IMR-90 (cell line): ENCODE data around the gene MYOM1. TPM values are rescaled to one million over a fixed set of nuclear protein-coding genes. Genes with fewer than 3 reads are reported as not detected.
"Not testable (repeated sequence)": the region's sequence is repeated elsewhere in the genome, so short reads cannot be mapped to it uniquely, and the experiment has no call there.

ENCODE experiments used
- ATAC-seq: fragments of 200-7000 bp; cut with Tn5 transposase; 2 replicates; pipeline ENCODE4 v1.9.1; 2020; ENCODE audit warnings: low read depth, mild to moderate bottlenecking, moderate library complexity
- BruUV-seq: library from RNA; stranded (reverse); fragments of 400-500 nt; replicated peaks from 2 replicates; lab custom pipeline; 2021; lab: Mats Ljungman, UMichigan
- CTCF ChIA-PET: fragments of 300-600 bp; formaldehyde crosslinking; extraction: SDS; loops from one replicate; lab custom pipeline; 2021; ENCODE audit warnings: antibody characterized with exemption; lab: Yijun Ruan, JAX
- POLR2A ChIA-PET: fragments of 300-600 bp; sonication (Branson Sonifier 250); formaldehyde crosslinking; loops from one replicate; lab custom pipeline; 2022; ENCODE audit warnings: antibody characterized with exemption; ENCODE audit not compliant: unreplicated experiment; lab: Charles Lee
- DNase-seq: peaks from one replicate; pipeline ENCODE4 v3.0.0; 2013
- H2AFZ ChIP-seq: replicated peaks from 2 replicates; pipeline ENCODE3; 2013; ENCODE audit warnings: low read length, mild to moderate bottlenecking; ENCODE audit not compliant: poor library complexity
- H2AK5ac ChIP-seq: 2 replicates; pipeline ENCODE4 v1.6.1; 2013; ENCODE audit warnings: low read depth, low read length, inconsistent platforms
- H2AK9ac ChIP-seq: replicated peaks from 2 replicates; pipeline ENCODE3; 2013; ENCODE audit warnings: mild to moderate bottlenecking, low read depth, low read length, moderate library complexity; ENCODE audit not compliant: poor library complexity
- H2BK120ac ChIP-seq: 2 replicates; pipeline ENCODE4 v1.6.1; 2013; ENCODE audit warnings: low read depth, low read length, inconsistent platforms
- H2BK15ac ChIP-seq: 3 replicates; pipeline ENCODE4 v1.6.1; 2013; ENCODE audit warnings: low read depth, low read length, inconsistent platforms
- H2BK20ac ChIP-seq: 2 replicates; pipeline ENCODE4 v1.6.1; 2013; ENCODE audit warnings: low read depth, mild to moderate bottlenecking, inconsistent platforms, low read length, moderate library complexity
- H2BK5ac ChIP-seq: 2 replicates; pipeline ENCODE4 v1.6.1; 2013; ENCODE audit warnings: mild to moderate bottlenecking, low read depth, low read length, inconsistent platforms; ENCODE audit not compliant: poor library complexity, severe bottlenecking
- H3K14ac ChIP-seq: replicated peaks from 2 replicates; pipeline ENCODE4 v1.6.1; 2013; ENCODE audit warnings: low read depth, low read length, inconsistent platforms
- H3K18ac ChIP-seq: 2 replicates; pipeline ENCODE4 v1.6.1; 2013; ENCODE audit warnings: low read depth, low read length, control low read depth
- H3K23ac ChIP-seq: 2 replicates; pipeline ENCODE4 v1.6.1; 2013; ENCODE audit warnings: low read depth, low read length, inconsistent platforms
- H3K27ac ChIP-seq: 2 replicates; pipeline ENCODE4 v1.5.1; 2013; ENCODE audit warnings: mild to moderate bottlenecking, control low read depth, low read length; ENCODE audit not compliant: insufficient read depth
- H3K27me3 ChIP-seq: 2 replicates; pipeline ENCODE4 v1.6.1; 2013; ENCODE audit warnings: low read length; ENCODE audit not compliant: control insufficient read depth, insufficient read depth
- H3K36me3 ChIP-seq: 2 replicates; pipeline ENCODE4 v1.6.1; 2013; ENCODE audit warnings: low read length, mixed read lengths; ENCODE audit not compliant: control insufficient read depth, insufficient read depth
- H3K4ac ChIP-seq: 2 replicates; pipeline ENCODE4 v1.6.1; 2013; ENCODE audit warnings: low read depth, low read length, inconsistent platforms
- H3K4me1 ChIP-seq: 2 replicates; pipeline ENCODE4 v1.6.1; 2013; ENCODE audit warnings: low read length, mixed read lengths; ENCODE audit not compliant: control insufficient read depth, insufficient read depth
- H3K4me2 ChIP-seq: 2 replicates; pipeline ENCODE4 v1.6.1; 2013; ENCODE audit warnings: low read depth, mild to moderate bottlenecking, control low read depth, low read length, moderate library complexity
- H3K4me3 ChIP-seq: 2 replicates; pipeline ENCODE4 v1.5.1; 2013; ENCODE audit warnings: low read depth, mild to moderate bottlenecking, control low read depth, low read length, moderate library complexity; ENCODE audit not compliant: insufficient read depth
- H3K56ac ChIP-seq: 2 replicates; pipeline ENCODE4 v1.6.1; 2013; ENCODE audit warnings: low read length, inconsistent platforms; ENCODE audit not compliant: insufficient read depth; ENCODE audit errors: extremely low read depth
- H3K79me1 ChIP-seq, 2 experiments: 2 replicates each; pipeline ENCODE4 v1.6.1; 2013; ENCODE audit warnings: low read length in 2 of 2, inconsistent platforms in 1 of 2, low read depth in 1 of 2
- H3K9ac ChIP-seq: 2 replicates; pipeline ENCODE4 v1.6.1; 2013; ENCODE audit warnings: low read depth, low read length, control low read depth
- H3K9me1 ChIP-seq: 2 replicates; pipeline ENCODE4 v1.6.1; 2013; ENCODE audit warnings: low read length, inconsistent platforms; ENCODE audit not compliant: insufficient read depth
- H3K9me3 ChIP-seq: 2 replicates; pipeline ENCODE4 v1.6.1; 2013; ENCODE audit warnings: low read length; ENCODE audit not compliant: control insufficient read depth, insufficient read depth
- H4K20me1 ChIP-seq: 2 replicates; pipeline ENCODE4 v1.6.1; 2013; ENCODE audit warnings: low read length, inconsistent platforms; ENCODE audit not compliant: insufficient read depth
- H4K5ac ChIP-seq: 2 replicates; pipeline ENCODE4 v1.6.1; 2013; ENCODE audit warnings: mild to moderate bottlenecking, low read depth, low read length, control low read depth
- H4K8ac ChIP-seq, 2 experiments: 2 replicates each; pipeline ENCODE4 v1.6.1; 2013; ENCODE audit warnings: low read depth in 2 of 2, low read length in 2 of 2, control low read depth in 1 of 2, inconsistent platforms in 1 of 2
- H4K91ac ChIP-seq: 2 replicates; pipeline ENCODE4 v1.6.1; 2013; ENCODE audit warnings: low read depth, low read length, inconsistent platforms; ENCODE audit not compliant: insufficient read depth
- WGBS, 2 experiments: methylation state at CpG; one replicate each; pipeline versions ENCODE4 v1.1.5 to v1.1.7; 2013; ENCODE audit warnings: missing lambda C conversion rate in 2 of 2; ENCODE audit not compliant: insufficient read length in 1 of 2; ENCODE audit errors: extremely low coverage in 2 of 2; 5-methylcytosine and 5-hydroxymethylcytosine counted together
- dilution Hi-C: fragments of 300-500 bp; cut with HindIII; formaldehyde crosslinking; loops from one replicate; pipeline ENCODE4 v1.14.3; 2018; ENCODE audit warnings: low sequenced_read_pairs; ENCODE audit not compliant: unreplicated experiment
- in situ Hi-C: fragments of 300-500 bp; cut with MboI; formaldehyde crosslinking; loops from 3 replicates; pipeline ENCODE4 v1.14.3; 2019; ENCODE audit warnings: low sequenced_read_pairs, inconsistent platforms, mixed read lengths
- intact Hi-C: fragments of 100-400 bp; cut with micrococcal nuclease; formaldehyde crosslinking; loops from 2 replicates; pipeline ENCODE4 v1.10.0; 2022
- polyA plus RNA-seq, 3 experiments: library from polyadenylated mRNA; depleted of rRNA; stranded (reverse); fragments of >200 nt; gene quantifications; 2 replicates each; pipeline ENCODE4 v1.2.3, GENCODE V29; 2012; ENCODE audit warnings: low replicate concordance in 1 of 3
- total RNA-seq: library from RNA; depleted of rRNA; stranded (reverse); fragments of >200 nt; gene quantifications from 2 replicates; pipeline ENCODE4 v1.2.3, GENCODE V29; 2012

MYOM1 gene
- total and polyA plus RNA-seq, 2 of the 4 experiments (the other 2 are of a cell fraction): under 0.01 to 0.10 TPM

DNA sequence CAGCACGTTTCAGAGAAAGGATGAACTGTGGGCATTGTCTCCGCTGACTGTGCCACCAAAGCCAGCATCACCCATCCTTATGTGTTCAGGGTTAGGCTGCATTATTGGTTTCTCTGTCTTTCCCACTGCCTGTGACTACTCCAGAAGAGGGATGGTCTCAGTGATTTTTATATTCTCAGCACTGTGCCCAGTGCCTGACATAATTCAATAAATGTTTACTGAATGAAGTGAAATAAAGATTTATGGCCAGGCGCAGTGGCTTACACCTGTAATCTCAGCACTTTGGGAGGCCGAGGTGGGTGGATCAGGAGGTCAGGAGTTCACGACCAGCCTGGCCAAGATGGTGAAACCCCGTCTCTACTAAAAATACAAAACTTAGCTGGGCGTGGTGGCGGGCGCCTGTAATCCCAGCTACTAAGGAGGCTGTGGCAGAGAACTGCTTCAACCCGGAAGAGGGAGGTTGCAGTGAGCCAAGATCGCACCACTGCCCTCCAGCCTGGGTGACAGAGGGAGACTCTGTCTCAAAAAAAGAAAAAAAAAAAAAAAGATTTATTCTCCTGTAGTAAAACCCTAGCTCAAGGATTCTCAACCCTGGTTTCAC, 21.4 kb downstream of the MYOM1 start:
- CTCF ChIA-PET, H2BK120ac ChIP-seq, H3K56ac ChIP-seq, H4K91ac ChIP-seq, BruUV-seq, H3K9me1 ChIP-seq, H3K4ac ChIP-seq, H4K8ac ChIP-seq, H3K36me3 ChIP-seq, dilution Hi-C loops, H2AK5ac ChIP-seq, H4K20me1 ChIP-seq, H2AK9ac ChIP-seq, H3K27ac ChIP-seq, H3K4me2 ChIP-seq, H3K14ac ChIP-seq, H3K9ac ChIP-seq, H3K79me1 ChIP-seq, H3K23ac ChIP-seq, DNase-seq, in situ Hi-C loops, POLR2A ChIA-PET, H3K4me3 ChIP-seq, H3K4me1 ChIP-seq, H2BK20ac ChIP-seq, H2AFZ ChIP-seq, ATAC-seq, intact Hi-C loops, H3K18ac ChIP-seq, H2BK5ac ChIP-seq, H4K5ac ChIP-seq, H2BK15ac ChIP-seq, H3K9me3 ChIP-seq: not testable (repeated sequence)
- H3K27me3 ChIP-seq: peaks cover 10% of the 10 kb centered on the region
- WGBS, 2 experiments: no CpG with 5 or more reads among the region's 11 CpGs
